ENCODE measurements around the gene SEMA5B.

DNA sequence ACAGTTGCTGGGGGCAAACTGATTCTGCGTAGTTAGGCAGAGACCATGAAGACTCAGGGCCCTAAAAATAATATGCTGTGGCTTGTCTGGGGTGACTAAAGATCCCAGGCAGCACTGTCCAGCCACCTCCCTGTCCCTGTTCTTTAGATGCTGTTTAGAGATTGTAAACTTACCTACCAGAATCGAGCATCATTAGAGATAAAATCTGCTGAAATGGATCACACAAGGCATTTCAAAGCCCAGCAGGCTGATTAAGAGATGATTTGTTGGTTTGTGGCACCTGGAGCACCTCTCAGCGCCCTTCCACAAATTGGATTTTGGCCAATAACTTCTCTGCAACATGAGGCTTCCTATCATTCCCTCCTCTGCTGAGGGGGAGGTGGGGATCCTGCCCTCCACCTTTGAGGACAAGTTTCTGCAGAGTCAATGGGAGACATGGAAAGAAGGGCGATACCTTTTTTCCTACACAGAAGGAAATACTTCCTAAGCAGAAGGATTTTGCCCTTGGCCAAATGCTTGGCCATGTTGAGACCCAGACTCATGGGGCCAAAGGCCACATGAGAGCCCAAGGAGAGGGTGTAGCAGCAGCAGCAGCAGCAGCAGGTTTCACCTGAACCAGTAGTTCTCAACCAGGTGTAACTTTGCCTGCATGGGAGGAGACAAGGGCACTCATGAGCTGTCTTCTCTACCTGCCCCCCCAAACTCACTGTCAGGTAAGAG lies 37.5 kb downstream of the SEMA5B start:
- TF ChIP-seq EZH2 (IDR thresholded peaks at IDR 0.05) (no peak), POLR2AphosphoS5 (IDR thresholded peaks at IDR 0.05; ENCODE audit: borderline replicate concordance, low read depth, low read length) (no peak), FOXP2 (optimal IDR thresholded peaks at IDR 0.05; ENCODE audit: control extremely low read depth, extremely low read length, insufficient read depth) (no peak)

Data from SK-N-MC (cell line).